GM21717 (cell line): ENCODE data around the gene SUN1.

Source experiments
- ATAC-seq: cut with Tn5 transposase; IDR thresholded peaks from one replicate; pipeline ENCODE4 v1.9.1; 2021; ENCODE audit warnings: mild to moderate bottlenecking, moderate library complexity; ENCODE audit not compliant: unreplicated experiment

SUN1 gene

GRCh38 chr7:875051-875450 lies 42.8 kb downstream of the SUN1 start:
- no peak for ATAC-seq

- no peak for ATAC-seq
These were observed 43.3 kb downstream of the SUN1 start for GRCh38 chr7:875476-876076.

GRCh38 chr7:876077-876971 lies 44.0 kb downstream of the SUN1 start, which contains the start of gene GET4:
GET4 (plus strand) TSS chr7:876554; CDS start chr7:876646, 92 bp downstream.
- ATAC-seq, result peak; percentile 63

GRCh38 chr7:876972-877311 lies 44.7 kb downstream of the SUN1 start:
- ATAC-seq, result no peak

GRCh38 chr7:877312-878232 lies 45.3 kb downstream of the SUN1 start:
- ATAC-seq, result no peak

GRCh38 chr7:879093-879492 lies 46.8 kb downstream of the SUN1 start:
- ATAC-seq, result no peak

- ATAC-seq, result no peak
These were observed 47.4 kb downstream of the SUN1 start for GRCh38 chr7:879706-880105.

GRCh38 chr7:880450-880849 lies 48.2 kb downstream of the SUN1 start:
- no peak for ATAC-seq

- ATAC-seq, result no peak
These were observed 49.4 kb downstream of the SUN1 start for GRCh38 chr7:881441-882234.

- ATAC-seq, result no peak
These were observed 50.2 kb downstream of the SUN1 start for GRCh38 chr7:882336-883035.

- no peak for ATAC-seq
These were observed 51.1 kb downstream of the SUN1 start for GRCh38 chr7:883055-884021.

- no peak for ATAC-seq
These were observed 52.1 kb downstream of the SUN1 start for GRCh38 chr7:884191-885003.

- ATAC-seq, result no peak
These were observed 53.1 kb downstream of the SUN1 start for GRCh38 chr7:885261-885892.

GRCh38 chr7:885893-886625 lies 53.8 kb downstream of the SUN1 start:
- no peak for ATAC-seq

GRCh38 chr7:886626-887487 lies 54.6 kb downstream of the SUN1 start:
- ATAC-seq, result no peak

- no peak for ATAC-seq
These were observed 55.2 kb downstream of the SUN1 start for GRCh38 chr7:887488-887820.
